Measurements from ENCODE around the gene C2orf72. TPM values are rescaled to one million over a fixed set of nuclear protein-coding genes. Genes with fewer than 3 reads are reported as not detected.

The C2orf72 gene
- total and polyA plus RNA-seq, 10 of the 15 experiments (the other 5 are each of a cell fraction or from before 2014, with no cell fraction given): under 0.01 to 0.29 (median 0.10) TPM; not detected in 6

- in situ Hi-C loops (cut with MboI): no loop called here
- no peak for TF ChIP-seq YBX1 (IDR thresholded peaks at IDR 0.05)
- TF ChIP-seq POLR2AphosphoS5 (IDR thresholded peaks at IDR 0.05; ENCODE audit: low read length): no peak
- TF ChIP-seq TBL1XR1 (IDR thresholded peaks at IDR 0.05; ENCODE audit: low read depth, low read length): no peak
- TF ChIP-seq CHD2 (IDR thresholded peaks at IDR 0.05; ENCODE audit: borderline replicate concordance, low read depth, low read length): no peak
- TF ChIP-seq RB1 (IDR thresholded peaks at IDR 0.05; ENCODE audit: borderline replicate concordance): no peak
- TF ChIP-seq ETV6 (conservative IDR thresholded peaks at IDR 0.05 in 1 of 2, IDR thresholded peaks at IDR 0.05 in 1 of 2; ENCODE audit: borderline replicate concordance in 1 of 2, low read depth in 1 of 2): no peak
- TF ChIP-seq TCF7 (IDR thresholded peaks at IDR 0.05; ENCODE audit: borderline replicate concordance): no peak
- no peak for TF ChIP-seq HDAC2 (IDR thresholded peaks at IDR 0.05)
- no peak for TF ChIP-seq JUND (IDR thresholded peaks at IDR 0.05; ENCODE audit: low read depth, low read length)
- TF ChIP-seq CEBPB (IDR thresholded peaks at IDR 0.05; ENCODE audit: borderline replicate concordance in 1 of 2, low read depth in 2 of 2, low read length in 2 of 2): no peak
- no peak for TF ChIP-seq MYB (IDR thresholded peaks at IDR 0.05; ENCODE audit: borderline replicate concordance, low read depth, low read length)
- TF ChIP-seq RELB (IDR thresholded peaks at IDR 0.05; ENCODE audit: low read depth): no peak
- TF ChIP-seq TCF12 (IDR thresholded peaks at IDR 0.05; ENCODE audit: low read depth, low read length): no peak
- no peak for TF ChIP-seq KLF5 (IDR thresholded peaks at IDR 0.05; ENCODE audit: partially characterized antibody)
- no peak for TF ChIP-seq SREBF2 (IDR thresholded peaks at IDR 0.05; ENCODE audit: low read length)
- TF ChIP-seq BACH1 (IDR thresholded peaks at IDR 0.05; ENCODE audit: borderline replicate concordance): no peak
- TF ChIP-seq ZNF687 (IDR thresholded peaks at IDR 0.05): no peak
- FAIRE-seq: no peak
These were observed 19.1 kb upstream of the C2orf72 start for GRCh38 chr2:231018184-231018583.

More at GRCh38 chr2:231018184-231018583, 19.1 kb upstream of the C2orf72 start:
- RAD21 ChIA-PET (ENCODE audit: unreplicated experiment): no interaction called here
- no peak for DNase-seq (ENCODE audit: low read depth, low spot score)
- peaks cover 0 to 2% of the 10 kb centered on the region in 2 experiments; a peak in 3 of 4 replicates for H3K27me3 ChIP-seq (replicated peaks in 1 of 2; ENCODE audit: control insufficient read depth in 2 of 2, insufficient read depth in 2 of 2, low read length in 1 of 2)
- no peak overlapping the region for H3K4me3 ChIP-seq
- H4K20me1 ChIP-seq (ENCODE audit: control insufficient read depth, insufficient read depth): no peaks in the 10 kb centered on the region
- intact Hi-C loops (cut with micrococcal nuclease; ENCODE audit: unreplicated experiment): no loop called here
- H2AFZ ChIP-seq (ENCODE audit: control insufficient read depth, low read depth, low read length): no peak overlapping the region
- H3K79me2 ChIP-seq (ENCODE audit: control insufficient read depth, insufficient read depth, low read length): no peaks in the 10 kb centered on the region
- no peaks in the 10 kb centered on the region for H3K9me3 ChIP-seq (replicated peaks; ENCODE audit: control insufficient read depth, insufficient read depth, low read length)
- no peaks in the 10 kb centered on the region for H3K36me3 ChIP-seq (ENCODE audit: control insufficient read depth in 2 of 2, insufficient read depth in 2 of 2, low read length in 1 of 2)
- POLR2A ChIA-PET: no interaction called here
- SMC1A ChIA-PET (ENCODE audit: uncharacterized antibody, unreplicated experiment): interaction anchor here (1.3 kb wide), 1 partner anchor 13 kb away, joined by 3 read pairs; no protein-coding TSS in a partner anchor
- no peaks in the 10 kb centered on the region for H3K4me1 ChIP-seq (ENCODE audit: control insufficient read depth, insufficient read depth, low read length)
- no peak overlapping the region for H3K4me2 ChIP-seq (ENCODE audit: control insufficient read depth, insufficient read depth)
- no TSS peak for BruUV-seq (replicated peaks)
- H3K9ac ChIP-seq (ENCODE audit: control insufficient read depth, insufficient read depth, low read length): no peak overlapping the region
- no peak overlapping the region for H3K27ac ChIP-seq (ENCODE audit: control insufficient read depth, insufficient read depth)
- ATAC-seq: no peak
- CTCF ChIA-PET: interaction anchor here (1.2 to 2.1 kb wide), 3 partner anchors 8 to 194 kb away, joined by 3 to 6 read pairs (median 6); no protein-coding TSS in a partner anchor
- WGBS (ENCODE audit: insufficient coverage, insufficient replicate concordance, low lambda C conversion rate, missing lambda C conversion rate): 64% methylated on average over 3 of the region's 3 CpGs

All from GM12878 (cell line).